ENCODE results near the gene SLC35E3. TPM values are rescaled to one million over a fixed set of nuclear protein-coding genes. Genes with fewer than 3 reads are reported as not detected.
"Not testable (repeated sequence)": the region's sequence is repeated elsewhere in the genome, so short reads cannot be mapped to it uniquely, and the experiment has no call there.

SLC35E3 gene
- total and polyA plus RNA-seq, 8 donors: 6.3 to 21.5 (median 18.1) TPM

DNA sequence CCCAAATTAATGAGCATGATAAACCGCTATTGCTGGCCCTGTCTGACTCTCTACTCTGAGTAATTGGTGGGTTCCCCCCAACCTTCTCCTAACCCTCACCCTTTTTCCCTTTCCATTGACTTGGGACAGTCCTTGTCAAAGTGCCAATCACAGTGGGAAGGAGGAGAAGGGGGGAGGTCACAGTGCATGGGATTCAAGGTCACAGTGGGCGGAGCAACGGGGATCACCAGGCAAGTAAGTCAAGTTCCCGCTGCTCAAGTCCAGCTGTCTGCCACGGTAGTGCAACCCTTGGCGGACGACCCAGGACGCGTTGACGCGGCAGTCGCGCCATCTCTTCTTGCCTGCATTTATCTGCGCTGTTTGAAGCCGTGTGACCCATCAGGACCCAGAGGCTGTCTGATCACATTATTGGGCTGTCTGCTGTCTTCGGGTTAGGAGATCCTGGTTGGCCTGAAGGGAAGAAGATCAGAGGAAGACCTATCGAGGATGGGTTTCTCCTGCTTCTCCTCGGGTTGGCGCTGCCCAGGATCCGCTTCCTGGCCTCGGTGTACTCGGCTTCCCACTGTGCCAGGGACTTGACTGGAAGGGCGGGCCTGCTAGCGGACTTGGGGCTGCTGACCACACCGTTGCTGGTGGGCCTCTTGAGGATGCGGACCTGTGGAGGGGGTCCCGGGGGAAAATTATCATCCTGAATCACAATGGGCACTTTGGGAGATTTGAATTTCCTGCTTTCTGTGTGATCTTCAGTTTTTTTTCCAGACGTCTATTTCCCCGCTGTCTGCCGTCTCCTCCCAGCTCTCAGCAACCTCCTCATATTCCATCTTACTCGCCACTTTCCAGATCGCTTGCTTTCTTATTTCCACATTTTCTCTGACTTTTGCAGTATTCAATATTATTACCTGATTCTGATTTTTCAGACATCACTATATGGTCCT is 58.9 kb downstream of the SLC35E3 start:
- intact Hi-C loops (cut with DNase I): no loop called here
- ATAC-seq (no peak), DNase-seq (no peak)
- Histone ChIP-seq H3K4me3 (no peak overlapping the region), H3K9me3 (no peaks in the 10 kb centered on the region), H3K4me1 (peaks cover 0 to 19% of the 10 kb centered on the region in 2 donors), H3K27me3 (no peaks in the 10 kb centered on the region), H3K27ac (no peak overlapping the region), H3K36me3 (peaks cover 0 to 7% of the 10 kb centered on the region in 2 donors)
- TF ChIP-seq CTCF (IDR thresholded peaks at IDR 0.05): no peak

GRCh38 chr12:68805592-68806120 is 59.7 kb downstream of the SLC35E3 start:
- no peak overlapping the region for H3K4me3 ChIP-seq
- no peaks in the 10 kb centered on the region for H3K27me3 ChIP-seq
- DNase-seq (no peak), ATAC-seq (no peak)
- no peaks in the 10 kb centered on the region for H3K9me3 ChIP-seq
- intact Hi-C loops (cut with DNase I): no loop called here
- no peak overlapping the region for H3K27ac ChIP-seq
- peaks cover 0 to 14% of the 10 kb centered on the region in 2 donors for H3K36me3 ChIP-seq
- peaks cover 0 to 26% of the 10 kb centered on the region in 2 donors for H3K4me1 ChIP-seq
- TF ChIP-seq CTCF (IDR thresholded peaks at IDR 0.05): no peak

DNA sequence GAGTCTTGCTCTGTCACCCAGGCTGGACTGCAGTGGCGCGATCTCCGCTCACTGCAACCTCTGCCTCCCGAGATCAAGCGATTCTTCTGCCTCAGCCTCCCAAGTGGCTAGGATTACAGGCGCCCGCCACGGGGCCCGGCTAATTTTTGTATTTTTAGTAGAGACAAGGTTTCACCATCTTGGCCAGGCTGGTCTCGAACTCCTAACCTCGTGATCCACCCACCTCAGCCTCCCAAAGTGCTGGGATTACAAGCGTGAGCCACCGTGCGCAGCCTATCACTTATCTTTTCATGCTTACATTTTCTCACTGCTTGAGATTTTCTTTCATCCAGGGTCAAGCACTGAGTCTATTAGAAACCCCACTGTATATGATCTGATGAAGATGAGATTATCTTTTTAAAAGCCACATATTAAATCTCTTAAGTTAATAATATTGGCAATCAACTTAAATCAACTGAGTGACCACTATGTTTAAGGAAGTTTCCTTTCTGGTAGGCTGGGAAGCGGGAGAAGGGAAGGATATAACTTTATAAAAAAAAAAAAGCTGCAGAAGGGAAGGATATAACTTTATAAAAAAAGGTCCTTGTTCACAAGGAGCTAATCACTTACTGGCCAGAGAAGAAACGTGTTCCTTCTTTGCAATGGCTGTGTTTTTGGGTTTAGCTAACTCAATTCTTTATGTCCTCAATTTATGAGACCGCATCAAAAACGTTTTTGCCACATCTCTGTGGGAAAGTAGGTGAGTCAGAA is 60.7 kb downstream of the SLC35E3 start:
- H3K27ac ChIP-seq: peak overlapping the region; percentile 99
- intact Hi-C loops (cut with DNase I): no loop called here
- no peak for DNase-seq

DNA sequence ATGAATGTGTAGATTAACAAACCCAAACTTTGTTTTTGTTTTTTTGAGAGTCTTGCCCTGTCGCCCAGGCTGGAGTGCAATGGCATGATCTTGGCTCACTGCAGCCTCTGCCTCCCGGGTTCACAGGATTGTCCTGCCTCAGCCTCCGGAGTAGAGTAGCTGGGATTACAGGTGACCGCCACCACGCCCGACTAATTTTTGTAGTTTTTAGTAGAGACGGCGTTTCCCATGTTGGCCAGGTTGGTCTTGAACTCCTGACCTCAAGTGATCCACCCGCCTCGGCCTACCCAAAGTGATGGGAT is 61.2 kb downstream of the SLC35E3 start:
- Histone ChIP-seq H3K36me3 (peaks cover 0 to 30% of the 10 kb centered on the region in 2 donors), H3K4me3 (peak overlapping the region; percentile 94 to 96), H3K27ac (peak overlapping the region; percentile 99), H3K4me1 (peaks cover 3 to 42% of the 10 kb centered on the region in 2 donors)
- ATAC-seq; H3K9me3 ChIP-seq; intact Hi-C loops (cut with DNase I); H3K27me3 ChIP-seq; DNase-seq: not testable (repeated sequence)

More for the DNA sequence above, 60.7 kb downstream of the SLC35E3 start:
- no peak for ATAC-seq
- Histone ChIP-seq H3K4me3 (peak overlapping the region in 1 of 2 donors; percentile 96), H3K36me3 (peaks cover 0 to 24% of the 10 kb centered on the region in 2 donors), H3K4me1 (peaks cover 0 to 36% of the 10 kb centered on the region in 2 donors), H3K9me3 (no peaks in the 10 kb centered on the region), H3K27me3 (no peaks in the 10 kb centered on the region)
- no peak for TF ChIP-seq CTCF (IDR thresholded peaks at IDR 0.05)

- H3K4me3 ChIP-seq: peak within 1 kb of the TSS; percentile 94 to 96
- intact Hi-C loops (cut with DNase I): no loop called here
- TF ChIP-seq CTCF (IDR thresholded peaks at IDR 0.05): peak; percentile 73 to 91
Observed at GRCh38 chr12:68807576-68808387, 61.8 kb downstream of the SLC35E3 start, which contains the start of gene MDM2. Gene MDM2, plus strand, starts transcription at chr12:68808177. Its CDS starts 301 bp downstream, at chr12:68808478.

More at GRCh38 chr12:68807576-68808387, 61.8 kb downstream of the SLC35E3 start, which contains the start of gene MDM2:
- DNase-seq (peak; percentile 91 to 99 (median 95)), ATAC-seq (peak; percentile 92)
- Histone ChIP-seq H3K36me3 (peaks cover 0 to 30% of the 10 kb centered on the region in 2 donors), H3K9me3 (no peaks in the 10 kb centered on the region), H3K4me1 (peaks cover 6 to 47% of the 10 kb centered on the region in 2 donors), H3K27ac (peak within 1 kb of the TSS; percentile 99), H3K27me3 (no peaks in the 10 kb centered on the region)

Data from left lung (tissue), 10 donors.